Lung (tissue), 12 donors: ENCODE measurements around the gene SIGLEC11. TPM values are rescaled to one million over a fixed set of nuclear protein-coding genes. Genes with fewer than 3 reads are reported as not detected.
"Not testable (repeated sequence)": the region's sequence is repeated elsewhere in the genome, so short reads cannot be mapped to it uniquely, and the experiment has no call there.

Source experiments
- ATAC-seq: fragments of 200-7000 bp; cut with Tn5 transposase; one replicate; pipeline ENCODE4 v1.9.1; 2020; ENCODE audit warnings: moderate number of reproducible peaks; ENCODE audit not compliant: insufficient read depth, low FRiP score
- DNase-seq, 3 donors: peaks; one replicate each; pipeline ENCODE4 v3.0.0-alpha.2; 2013 to 2017
- H3K27ac ChIP-seq, 2 donors: one replicate each; pipeline ENCODE4 v1.5.1; 2013; ENCODE audit warnings: mild to moderate bottlenecking in 2 of 2, moderate library complexity in 2 of 2, control low read depth in 1 of 2, inconsistent platforms in 1 of 2, low read depth in 1 of 2, low read length in 1 of 2
- H3K27me3 ChIP-seq, 3 donors: one replicate each; pipeline ENCODE4 v1.5.1; 2013; ENCODE audit warnings: low read length in 2 of 3; ENCODE audit not compliant: control insufficient read depth in 3 of 3, insufficient read depth in 3 of 3
- H3K36me3 ChIP-seq, 4 donors: one replicate each; pipeline ENCODE4 v1.5.1; 2013; ENCODE audit warnings: low read length in 4 of 4, mild to moderate bottlenecking in 1 of 4, moderate library complexity in 1 of 4; ENCODE audit not compliant: control insufficient read depth in 4 of 4, insufficient read depth in 4 of 4
- H3K4me1 ChIP-seq, 5 donors: one replicate each; pipeline ENCODE4 v1.5.1; 2013; ENCODE audit warnings: low read length in 5 of 5, mild to moderate bottlenecking in 2 of 5, moderate library complexity in 1 of 5; ENCODE audit not compliant: control insufficient read depth in 5 of 5, insufficient read depth in 5 of 5
- H3K4me3 ChIP-seq: one replicate; pipeline ENCODE4 v1.5.1; 2013; ENCODE audit warnings: mild to moderate bottlenecking, control low read depth, moderate library complexity
- H3K9ac ChIP-seq, 2 donors: one replicate each; pipeline ENCODE4 v1.5.1; 2013; ENCODE audit warnings: low read length in 2 of 2, control low read depth in 1 of 2; ENCODE audit not compliant: insufficient read depth in 1 of 2
- H3K9me3 ChIP-seq, 4 donors: one replicate each; pipeline ENCODE4 v1.5.1; 2013; ENCODE audit warnings: low read length in 3 of 4, mild to moderate bottlenecking in 1 of 4, moderate library complexity in 1 of 4; ENCODE audit not compliant: control insufficient read depth in 4 of 4, insufficient read depth in 3 of 4
- WGBS, 2 donors: extraction: QIAGEN DNeasy Blood & Tissue Kit; methylation state at CpG; one replicate each; pipeline ENCODE4 v1.1.7; 2013; 5-methylcytosine and 5-hydroxymethylcytosine counted together
- polyA plus RNA-seq, 2 donors: library from polyadenylated mRNA; stranded (reverse); fragments of 200-250 nt; gene quantifications; one replicate each; pipeline ENCODE4 v1.2.1, GENCODE V29; 2013
- total RNA-seq, 2 donors: library from RNA; depleted of rRNA in 1 of 2; stranded (reverse); fragments of >200 nt in 1 of 2; gene quantifications; one replicate each; pipeline ENCODE4 v1.2.1, GENCODE V29; 2014 to 2021
- TF ChIP-seq, protein P1 (sequence below): IDR thresholded peaks from 2 replicates; pipeline ENCODE4 v1.5.1; 2012; ENCODE audit warnings: mild to moderate bottlenecking; ENCODE audit errors: control extremely low read depth, extremely low read depth
- donor health status: control.
- donor health status: control.
- donor health status: Bipolar disorder and iron deficiency.
- donor health status: healthy.
- donor health status: DM: yes; HTN: yes; CAD: no.

SIGLEC11 gene
- total and polyA plus RNA-seq, 4 donors, result 1.3 to 6.5 (median 3.2) TPM

DNA sequence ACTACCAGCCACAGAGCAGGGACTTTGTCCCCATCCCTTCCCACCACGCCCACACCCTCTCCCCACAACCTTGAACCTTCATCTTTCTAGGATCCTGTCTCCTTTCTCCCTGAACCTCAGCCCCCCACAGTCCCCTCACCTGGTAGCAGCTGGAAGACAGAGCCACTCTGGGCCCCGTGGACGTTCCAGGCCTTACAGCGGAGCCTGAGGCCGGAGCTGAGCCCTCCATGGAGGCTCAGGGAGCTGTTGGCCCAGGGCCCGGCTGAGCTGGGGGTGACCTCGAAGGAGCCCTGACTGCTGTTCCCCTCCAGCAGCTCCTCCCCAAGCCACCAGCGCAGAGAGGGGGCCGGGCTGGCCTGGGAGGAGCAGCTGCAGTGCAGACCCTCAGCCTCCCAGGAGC lies 2.8 kb downstream of the SIGLEC11 start:
- H3K4me1 ChIP-seq, result peaks cover 0 to 37% (median 10%) of the 10 kb centered on the region in 5 donors
- not testable (repeated sequence) for ATAC-seq, H3K27me3 ChIP-seq, H3K36me3 ChIP-seq, DNase-seq, H3K9me3 ChIP-seq, H3K9ac ChIP-seq, H3K27ac ChIP-seq, H3K4me3 ChIP-seq
- 60 to 65% methylated on average over 8 to 9 of the region's 9 CpGs for WGBS, 2 donors

DNA sequence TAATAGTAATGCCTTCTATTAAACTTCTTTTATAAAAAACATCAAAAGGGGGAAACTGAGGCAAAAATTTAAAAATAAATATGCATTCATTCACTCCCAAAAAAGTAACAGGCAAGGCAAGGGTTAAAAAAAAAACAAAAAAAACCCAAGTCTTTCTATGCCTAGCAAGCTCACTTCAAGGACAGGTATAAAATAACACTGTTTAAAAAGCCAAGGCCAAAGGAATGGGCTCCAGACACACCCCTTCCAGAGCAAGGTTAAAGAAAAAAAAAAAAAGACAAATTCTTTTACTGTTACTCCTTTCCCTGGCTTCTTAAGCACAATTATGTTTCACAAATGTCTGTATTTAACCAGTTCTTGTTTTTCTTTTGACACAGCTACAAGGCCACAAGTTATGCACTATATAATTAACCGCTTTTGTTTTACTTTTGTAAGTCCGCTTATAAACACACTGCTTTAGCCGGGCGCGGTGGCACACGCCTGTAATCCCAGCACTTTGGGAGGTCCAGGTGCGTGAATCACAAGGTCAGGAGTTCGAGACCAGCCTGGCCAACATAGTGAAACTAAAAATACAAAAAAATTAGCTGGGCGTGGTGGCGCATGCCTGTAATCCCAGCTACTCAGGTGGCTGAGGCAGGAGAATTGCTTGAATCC lies 3.6 kb downstream of the SIGLEC11 start:
- TF ChIP-seq, protein P1, sequence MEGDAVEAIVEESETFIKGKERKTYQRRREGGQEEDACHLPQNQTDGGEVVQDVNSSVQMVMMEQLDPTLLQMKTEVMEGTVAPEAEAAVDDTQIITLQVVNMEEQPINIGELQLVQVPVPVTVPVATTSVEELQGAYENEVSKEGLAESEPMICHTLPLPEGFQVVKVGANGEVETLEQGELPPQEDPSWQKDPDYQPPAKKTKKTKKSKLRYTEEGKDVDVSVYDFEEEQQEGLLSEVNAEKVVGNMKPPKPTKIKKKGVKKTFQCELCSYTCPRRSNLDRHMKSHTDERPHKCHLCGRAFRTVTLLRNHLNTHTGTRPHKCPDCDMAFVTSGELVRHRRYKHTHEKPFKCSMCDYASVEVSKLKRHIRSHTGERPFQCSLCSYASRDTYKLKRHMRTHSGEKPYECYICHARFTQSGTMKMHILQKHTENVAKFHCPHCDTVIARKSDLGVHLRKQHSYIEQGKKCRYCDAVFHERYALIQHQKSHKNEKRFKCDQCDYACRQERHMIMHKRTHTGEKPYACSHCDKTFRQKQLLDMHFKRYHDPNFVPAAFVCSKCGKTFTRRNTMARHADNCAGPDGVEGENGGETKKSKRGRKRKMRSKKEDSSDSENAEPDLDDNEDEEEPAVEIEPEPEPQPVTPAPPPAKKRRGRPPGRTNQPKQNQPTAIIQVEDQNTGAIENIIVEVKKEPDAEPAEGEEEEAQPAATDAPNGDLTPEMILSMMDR, result no peak
- Histone ChIP-seq H3K9ac (no peak overlapping the region), H3K9me3 (no peaks in the 10 kb centered on the region), H3K36me3 (no peaks in the 10 kb centered on the region), H3K27ac (no peak overlapping the region), H3K27me3 (no peaks in the 10 kb centered on the region), H3K4me1 (peaks cover 0 to 43% (median 10%) of the 10 kb centered on the region in 5 donors), H3K4me3 (no peak overlapping the region)
- ATAC-seq (no peak), DNase-seq (peak in 1 of 3 donors; percentile 30)
- 70 to 78% methylated on average over 10 of the region's 10 CpGs for WGBS, 2 donors

DNA sequence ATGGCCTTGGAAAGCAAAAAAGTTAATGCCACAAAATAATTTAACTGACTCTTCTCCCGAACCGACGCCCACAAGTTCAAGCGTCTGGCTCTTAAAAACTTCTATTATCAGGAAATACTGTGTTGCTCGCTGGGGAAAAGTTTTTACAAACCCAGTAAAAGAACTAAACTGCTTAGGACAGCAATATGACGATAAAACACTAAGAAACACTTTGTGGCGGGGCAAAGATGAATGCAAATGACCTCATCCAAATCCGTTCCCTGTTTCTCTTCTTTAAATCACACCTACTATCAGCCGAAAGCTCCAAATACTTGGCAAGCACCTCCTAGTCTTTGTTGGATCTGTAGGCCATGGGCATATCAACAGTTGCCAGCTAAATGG lies 4.9 kb downstream of the SIGLEC11 start:
- DNase-seq (peak in 2 of 3 donors; percentile 47 to 55), ATAC-seq (no peak)
- no peaks in the 10 kb centered on the region for H3K36me3 ChIP-seq
- TF ChIP-seq, protein P1, result no peak
- H3K9ac ChIP-seq, result no peak overlapping the region
- WGBS, 2 donors, result 65 to 77% methylated on average over 9 of the region's 9 CpGs
- H3K27ac ChIP-seq, result no peak overlapping the region
- H3K9me3 ChIP-seq, result no peaks in the 10 kb centered on the region
- no peak overlapping the region for H3K4me3 ChIP-seq
- H3K4me1 ChIP-seq, result peaks cover 0 to 47% (median 13%) of the 10 kb centered on the region in 5 donors
- no peaks in the 10 kb centered on the region for H3K27me3 ChIP-seq

DNA sequence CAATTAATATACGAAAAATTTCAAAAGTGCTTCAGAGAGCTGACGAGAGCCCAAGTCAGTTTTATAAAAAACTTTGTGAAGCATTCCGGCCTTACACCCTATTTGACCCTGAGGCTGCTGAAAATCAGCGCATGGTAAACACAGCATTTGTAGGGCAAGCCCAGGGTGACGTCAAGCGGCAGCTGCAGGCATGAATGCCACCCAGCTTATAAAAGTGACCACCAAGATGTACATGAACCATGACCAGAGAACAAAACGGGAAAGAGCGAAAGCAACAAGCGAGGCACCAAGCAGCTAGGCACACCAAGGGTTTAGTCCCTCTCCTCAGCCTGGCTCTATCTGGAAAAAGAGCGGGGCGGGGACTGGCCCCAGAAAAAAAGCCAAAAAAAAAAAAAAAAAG lies 6.0 kb downstream of the SIGLEC11 start:
- 52 to 67% methylated on average over 11 of the region's 11 CpGs for WGBS, 2 donors
- H3K4me1 ChIP-seq, result peaks cover 0 to 47% (median 13%) of the 10 kb centered on the region in 5 donors
- H3K9ac ChIP-seq, result no peak overlapping the region
- ATAC-seq (no peak), DNase-seq (peak; percentile 48 to 61 (median 57))
- no peaks in the 10 kb centered on the region for H3K27me3 ChIP-seq
- H3K36me3 ChIP-seq, result no peaks in the 10 kb centered on the region
- TF ChIP-seq, protein P1, result no peak
- H3K9me3 ChIP-seq, result no peaks in the 10 kb centered on the region
- no peak overlapping the region for H3K4me3 ChIP-seq
- no peak overlapping the region for H3K27ac ChIP-seq
